Endothelial cell of umbilical vein (primary cell): ENCODE results near the gene UBASH3A. TPM values are rescaled to one million over a fixed set of nuclear protein-coding genes. Genes with fewer than 3 reads are reported as not detected.

Source experiments
- BruUV-seq: library from RNA; stranded (reverse); fragments of 400-500 nt; replicated peaks from 2 replicates; lab custom pipeline; 2021; lab: Mats Ljungman, UMichigan
- CTCF ChIA-PET: fragments of 300-600, 350-600 bp; sonication (Branson Sonifier 250); formaldehyde crosslinking; loops from one replicate; lab custom pipeline; 2021; ENCODE audit warnings: antibody characterized with exemption, inconsistent platforms; lab: Charles Lee
- POLR2A ChIA-PET: fragments of 300-600, 350-600 bp; sonication (Branson Sonifier 250); formaldehyde crosslinking; loops from one replicate; lab custom pipeline; 2021; ENCODE audit warnings: antibody characterized with exemption, inconsistent platforms; lab: Charles Lee
- DNase-seq: peaks from one replicate; pipeline ENCODE4 v3.0.0-alpha.2; 2011; ENCODE audit warnings: low read depth, low spot score
- FAIRE-seq: peaks from 2 replicates; lab custom pipeline; 2011; peaks lifted over from hg19 to GRCh38; lab: Jason Lieb, UNC
- H2AFZ ChIP-seq: 2 replicates; pipeline ENCODE4 v1.6.0; 2012; ENCODE audit warnings: low read depth, low read length, control low read depth, inconsistent platforms
- H3K27ac ChIP-seq: 2 replicates; pipeline ENCODE4 v1.5.1; 2011; ENCODE audit warnings: low read depth, mild to moderate bottlenecking, control low read depth, low read length, moderate library complexity; ENCODE audit not compliant: insufficient read depth
- H3K27me3 ChIP-seq, 2 experiments: 2 replicates each; pipeline versions ENCODE4 v1.6.0 to v1.6.1; 2011; ENCODE audit warnings: low read length in 2 of 2, mixed read lengths in 1 of 2; ENCODE audit not compliant: control insufficient read depth in 2 of 2, insufficient read depth in 2 of 2
- H3K36me3 ChIP-seq, 2 experiments: 2 replicates in 1 of 2; 3 replicates in 1 of 2; pipeline ENCODE4 v1.5.1; 2011; ENCODE audit warnings: low read length in 2 of 2, mild to moderate bottlenecking in 1 of 2, moderate library complexity in 1 of 2; ENCODE audit not compliant: control insufficient read depth in 2 of 2, insufficient read depth in 2 of 2; ENCODE audit errors: extremely low read depth in 1 of 2
- H3K4me1 ChIP-seq: 3 replicates; pipeline ENCODE4 v1.5.1; 2011; ENCODE audit warnings: mild to moderate bottlenecking, low read length; ENCODE audit not compliant: control insufficient read depth, insufficient read depth; ENCODE audit errors: extremely low read depth
- H3K4me2 ChIP-seq: 2 replicates; pipeline ENCODE4 v1.6.1; 2011; ENCODE audit warnings: low read length, control low read depth, mixed read lengths; ENCODE audit not compliant: insufficient read depth
- H3K4me3 ChIP-seq, 3 experiments: fragments of 200-600 bp in 1 of 3; sonication (generic), shearing (Covaris generic) in 1 of 3; replicated peaks in 1 of 3; 2 replicates each; pipeline ENCODE4 v1.5.1; 2011 to 2016; ENCODE audit warnings: control low read depth in 3 of 3, low read length in 3 of 3, mild to moderate bottlenecking in 2 of 3, inconsistent platforms in 1 of 3, low read depth in 1 of 3, moderate library complexity in 1 of 3; ENCODE audit not compliant: insufficient read depth in 1 of 3
- H3K79me2 ChIP-seq: 2 replicates; pipeline ENCODE4 v1.6.0; 2012; ENCODE audit warnings: low read length, inconsistent platforms; ENCODE audit not compliant: control insufficient read depth, insufficient read depth
- H3K9ac ChIP-seq: replicated peaks from 2 replicates; pipeline ENCODE3; 2011; ENCODE audit warnings: low read length, control low read depth; ENCODE audit not compliant: insufficient read depth; ENCODE audit errors: extremely low read depth
- H3K9me1 ChIP-seq: replicated peaks from 3 replicates; pipeline ENCODE4 v1.6.0; 2011; ENCODE audit warnings: mild to moderate bottlenecking, low read length; ENCODE audit not compliant: control insufficient read depth, insufficient read depth; ENCODE audit errors: extremely low read depth
- H3K9me3 ChIP-seq: replicated peaks from 2 replicates; pipeline ENCODE4 v1.5.1; 2012; ENCODE audit warnings: low read length, inconsistent platforms; ENCODE audit not compliant: control insufficient read depth, insufficient read depth
- H4K20me1 ChIP-seq: replicated peaks from 2 replicates; pipeline ENCODE3; 2011; ENCODE audit warnings: mild to moderate bottlenecking, low read length; ENCODE audit not compliant: control insufficient read depth, insufficient read depth; ENCODE audit errors: extremely low read depth
- EZH2 ChIP-seq: IDR thresholded peaks from 2 replicates; pipeline ENCODE4 v1.6.1; 2012; ENCODE audit warnings: borderline replicate concordance, low read depth, mild to moderate bottlenecking, moderate library complexity, low read length, inconsistent platforms; ENCODE audit not compliant: severe bottlenecking
- FOS ChIP-seq: IDR thresholded peaks from 2 replicates; pipeline ENCODE4 v1.6.1; 2011; ENCODE audit warnings: mild to moderate bottlenecking, low read length, moderate library complexity, borderline replicate concordance; ENCODE audit not compliant: insufficient read depth
- GATA2 ChIP-seq: IDR thresholded peaks from 2 replicates; pipeline ENCODE4 v1.7.0; 2011; ENCODE audit warnings: low read depth, mild to moderate bottlenecking, moderate library complexity, mixed read lengths, low read length; ENCODE audit not compliant: insufficient read length, insufficient read depth
- JUN ChIP-seq: IDR thresholded peaks from 2 replicates; pipeline ENCODE4 v1.6.1; 2011; ENCODE audit warnings: borderline replicate concordance, low read depth; ENCODE audit not compliant: insufficient read length, insufficient read depth
- MAX ChIP-seq: IDR thresholded peaks from 2 replicates; pipeline ENCODE4 v1.6.1; 2011; ENCODE audit not compliant: insufficient read depth, insufficient read length
- MYC ChIP-seq: IDR thresholded peaks from one replicate; pipeline ENCODE4 v1.6.1; 2011; ENCODE audit warnings: mild to moderate bottlenecking, low read depth, low read length
- POLR2A ChIP-seq: IDR thresholded peaks from 2 replicates; pipeline ENCODE4 v1.6.1; 2012; ENCODE audit warnings: low read depth, mild to moderate bottlenecking, control low read depth, low read length
- POLR2AphosphoS5 ChIP-seq: IDR thresholded peaks from 2 replicates; pipeline ENCODE4 v1.6.1; 2012; ENCODE audit warnings: low read depth, mild to moderate bottlenecking, control low read depth, low read length, moderate library complexity; ENCODE audit not compliant: insufficient read depth
- dilution Hi-C: fragments of 300-500 bp; cut with MboI; formaldehyde crosslinking; loops from one replicate; pipeline ENCODE4 v1.15.0; 2019; ENCODE audit warnings: low sequenced_read_pairs; ENCODE audit not compliant: extremely low pct_ligation_motif_present
- intact Hi-C: fragments of 100-400 bp; cut with micrococcal nuclease; formaldehyde crosslinking; loops from one replicate; pipeline ENCODE4 v1.10.0; 2022
- polyA plus RNA-seq, 4 experiments: library from polyadenylated mRNA; depleted of rRNA in 3 of 4; stranded (reverse) in 3 of 4; unstranded in 1 of 4; fragments of >200 nt; gene quantifications; 2 replicates each; pipeline versions ENCODE4 v1.2.1 to v1.2.3, GENCODE V29; 2011 to 2012; ENCODE audit warnings: missing spikeins in 1 of 4
- total RNA-seq: library from RNA; stranded (reverse); gene quantifications from 2 replicates; pipeline ENCODE4 v1.2.3, GENCODE V29; 2021

The UBASH3A gene
- total and polyA plus RNA-seq, 2 donors (not counting 3 experiments of a cell fraction or from before 2014, with no cell fraction given), result not detected

GRCh38 chr21:42475526-42476387 is 72.1 kb downstream of the UBASH3A start:
- TF ChIP-seq EZH2 (no peak), GATA2 (no peak), MYC (no peak), JUN (no peak)
- no peaks in the 10 kb centered on the region for H4K20me1 ChIP-seq
- H3K4me1 ChIP-seq, result peaks cover 12% of the 10 kb centered on the region
- intact Hi-C loops (no loop called here), dilution Hi-C loops (no loop called here)
- H3K27me3 ChIP-seq, result peaks cover 0 to 5% of the 10 kb centered on the region in 2 experiments
- BruUV-seq, result no TSS peak
- H3K9ac ChIP-seq, result no peak overlapping the region
- no peak overlapping the region for H3K4me2 ChIP-seq
- no peaks in the 10 kb centered on the region for H3K79me2 ChIP-seq
- no peak overlapping the region for H3K27ac ChIP-seq
- ChIA-PET POLR2A (no interaction called here), CTCF (no interaction called here)
- DNase-seq (no peak), FAIRE-seq (no peak)
- H3K9me3 ChIP-seq, result no peaks in the 10 kb centered on the region
- H3K9me1 ChIP-seq, result no peaks in the 10 kb centered on the region
- H3K4me3 ChIP-seq, result no peak overlapping the region
- no peaks in the 10 kb centered on the region for H3K36me3 ChIP-seq
- H2AFZ ChIP-seq, result no peak overlapping the region

DNA sequence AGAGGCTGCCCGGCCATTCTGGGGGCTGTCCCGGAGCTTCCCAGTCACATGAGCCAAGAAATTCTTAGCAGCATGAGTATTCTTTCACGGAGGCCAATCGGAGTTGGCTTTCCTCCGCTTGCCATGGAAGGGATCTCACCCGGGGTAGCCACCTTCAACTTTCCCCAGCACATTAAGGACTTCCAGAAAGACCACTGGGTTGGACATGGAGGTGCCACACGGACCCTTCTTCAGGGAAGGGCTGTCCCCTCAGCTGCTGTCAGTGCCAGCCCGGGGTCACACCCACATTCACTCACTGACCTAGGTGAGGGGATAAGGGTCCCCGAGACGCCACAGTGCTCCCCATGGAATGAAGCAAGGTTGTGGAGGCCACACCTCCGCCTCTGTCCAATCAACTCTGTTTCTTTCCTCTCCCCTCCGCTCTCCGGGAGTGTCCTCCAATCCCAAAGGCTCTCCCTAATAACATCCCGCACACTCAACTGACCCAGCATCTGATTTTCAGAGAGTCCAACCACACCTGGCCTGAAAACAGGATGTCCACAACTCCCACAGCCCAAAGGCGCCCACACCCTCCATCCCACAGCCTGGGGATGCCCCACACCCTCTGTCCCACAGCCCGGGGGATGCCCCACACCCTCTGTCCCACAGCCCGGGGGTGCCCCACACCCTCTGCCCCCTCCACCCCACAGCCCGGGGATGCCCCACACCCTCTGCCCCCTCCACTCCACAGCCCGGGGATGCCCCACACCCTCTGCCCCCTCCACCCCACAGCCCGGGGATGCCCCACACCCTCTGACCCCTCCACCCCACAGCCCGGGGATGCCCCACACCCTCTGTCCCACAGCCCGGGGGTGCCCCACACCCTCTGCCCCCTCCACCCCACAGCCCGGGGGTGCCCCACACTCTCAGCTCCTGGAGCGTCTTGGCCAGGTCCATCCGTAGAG is 73.0 kb downstream of the UBASH3A start:
- TF ChIP-seq GATA2 (no peak), JUN (no peak), EZH2 (no peak), FOS (no peak), POLR2A (no peak), MYC (no peak), MAX (no peak), POLR2AphosphoS5 (no peak)
- no peak overlapping the region for H3K4me2 ChIP-seq
- H3K79me2 ChIP-seq, result no peaks in the 10 kb centered on the region
- DNase-seq (no peak), FAIRE-seq (no peak)
- no peaks in the 10 kb centered on the region for H3K36me3 ChIP-seq
- peaks cover 12% of the 10 kb centered on the region for H3K4me1 ChIP-seq
- peaks cover 0 to 5% of the 10 kb centered on the region in 2 experiments for H3K27me3 ChIP-seq
- H3K27ac ChIP-seq, result no peak overlapping the region
- intact Hi-C loops, result no loop called here
- ChIA-PET POLR2A (no interaction called here), CTCF (interaction anchor here (1.2 kb wide), 1 partner anchor 167 kb away, joined by 6 read pairs; no protein-coding TSS in a partner anchor)
- H3K9me3 ChIP-seq, result no peaks in the 10 kb centered on the region
- dilution Hi-C loops, result no loop called here
- H3K9me1 ChIP-seq, result no peaks in the 10 kb centered on the region
- no peak overlapping the region for H3K9ac ChIP-seq
- no peaks in the 10 kb centered on the region for H4K20me1 ChIP-seq
- no TSS peak for BruUV-seq
- H2AFZ ChIP-seq, result no peak overlapping the region
- no peak overlapping the region for H3K4me3 ChIP-seq
